Choroid plexus epithelial cell (primary cell): ENCODE results near the gene DMBT1.
A peak's percentile ranks its signal among the peaks of the same experiment; 100 is the strongest.

Source experiments
- DNase-seq: peaks from one replicate; pipeline ENCODE4 v3.0.0-alpha.2; 2010; ENCODE audit warnings: low read depth
- H3K4me3 ChIP-seq: 2 replicates; pipeline ENCODE4 v1.5.1; 2011; ENCODE audit warnings: low read depth, mild to moderate bottlenecking, control low read depth, low read length, moderate library complexity
- TF ChIP-seq, protein P1 (sequence below): conservative IDR thresholded peaks from 2 replicates; pipeline ENCODE4 v1.5.1; 2011; ENCODE audit warnings: low read depth, mild to moderate bottlenecking, control low read depth, inconsistent platforms, low read length, moderate library complexity

Gene DMBT1

DNA sequence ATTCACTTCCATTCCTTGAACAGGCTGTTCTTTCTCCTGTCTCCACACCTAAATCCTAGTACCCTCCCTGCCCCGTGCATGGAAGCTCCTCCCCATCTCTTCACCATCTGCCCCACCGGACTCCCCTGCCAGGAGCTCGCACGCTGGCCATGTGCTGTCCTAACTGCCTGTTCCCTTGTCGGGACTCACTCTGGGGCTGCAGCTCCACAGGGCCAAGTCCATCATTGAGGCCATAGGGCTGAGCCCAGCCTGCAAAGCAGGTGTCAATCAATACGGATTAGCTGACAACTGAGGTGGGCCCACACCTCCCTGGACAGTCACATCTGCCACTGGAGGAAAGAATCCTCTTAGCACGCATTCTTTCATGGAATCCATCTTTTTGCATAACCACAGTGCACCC is 41.4 kb upstream of the DMBT1 start:
- no peak for DNase-seq
- no peak overlapping the region for H3K4me3 ChIP-seq
- TF ChIP-seq, protein P1, sequence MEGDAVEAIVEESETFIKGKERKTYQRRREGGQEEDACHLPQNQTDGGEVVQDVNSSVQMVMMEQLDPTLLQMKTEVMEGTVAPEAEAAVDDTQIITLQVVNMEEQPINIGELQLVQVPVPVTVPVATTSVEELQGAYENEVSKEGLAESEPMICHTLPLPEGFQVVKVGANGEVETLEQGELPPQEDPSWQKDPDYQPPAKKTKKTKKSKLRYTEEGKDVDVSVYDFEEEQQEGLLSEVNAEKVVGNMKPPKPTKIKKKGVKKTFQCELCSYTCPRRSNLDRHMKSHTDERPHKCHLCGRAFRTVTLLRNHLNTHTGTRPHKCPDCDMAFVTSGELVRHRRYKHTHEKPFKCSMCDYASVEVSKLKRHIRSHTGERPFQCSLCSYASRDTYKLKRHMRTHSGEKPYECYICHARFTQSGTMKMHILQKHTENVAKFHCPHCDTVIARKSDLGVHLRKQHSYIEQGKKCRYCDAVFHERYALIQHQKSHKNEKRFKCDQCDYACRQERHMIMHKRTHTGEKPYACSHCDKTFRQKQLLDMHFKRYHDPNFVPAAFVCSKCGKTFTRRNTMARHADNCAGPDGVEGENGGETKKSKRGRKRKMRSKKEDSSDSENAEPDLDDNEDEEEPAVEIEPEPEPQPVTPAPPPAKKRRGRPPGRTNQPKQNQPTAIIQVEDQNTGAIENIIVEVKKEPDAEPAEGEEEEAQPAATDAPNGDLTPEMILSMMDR: no peak

- no peak overlapping the region for H3K4me3 ChIP-seq
- TF ChIP-seq, protein P1: no peak
- DNase-seq: no peak
Observed at GRCh38 chr10:122519873-122520272, 40.7 kb upstream of the DMBT1 start.

GRCh38 chr10:122521011-122521410 is 39.5 kb upstream of the DMBT1 start:
- no peak overlapping the region for H3K4me3 ChIP-seq
- DNase-seq: no peak
- TF ChIP-seq, protein P1: no peak

DNA sequence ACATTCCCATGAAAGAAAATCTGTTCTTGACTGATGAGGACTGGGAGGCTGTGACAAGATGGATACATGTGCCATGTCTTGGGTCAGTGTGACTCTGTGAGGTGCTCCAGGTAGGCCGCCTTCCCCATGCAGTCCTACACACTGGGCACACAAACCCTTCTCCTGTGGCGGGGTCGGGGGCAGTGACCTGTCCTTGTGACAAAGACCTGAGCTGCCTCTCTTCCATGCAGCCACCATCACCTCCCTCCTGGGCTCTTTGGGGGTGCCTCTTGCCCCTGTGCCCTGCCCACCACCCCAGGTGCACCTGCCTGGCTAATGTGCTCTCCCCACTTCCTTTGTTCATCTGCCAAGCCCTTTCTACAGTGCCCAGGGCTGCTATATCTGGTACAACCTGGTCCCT is 35.7 kb upstream of the DMBT1 start:
- H3K4me3 ChIP-seq: no peak overlapping the region
- TF ChIP-seq, protein P1: no peak
- DNase-seq: no peak

- TF ChIP-seq, protein P1: peak; percentile 31
- no peak overlapping the region for H3K4me3 ChIP-seq
- DNase-seq: peak; percentile 9
Observed at GRCh38 chr10:122525788-122526187, 34.8 kb upstream of the DMBT1 start.

DNA sequence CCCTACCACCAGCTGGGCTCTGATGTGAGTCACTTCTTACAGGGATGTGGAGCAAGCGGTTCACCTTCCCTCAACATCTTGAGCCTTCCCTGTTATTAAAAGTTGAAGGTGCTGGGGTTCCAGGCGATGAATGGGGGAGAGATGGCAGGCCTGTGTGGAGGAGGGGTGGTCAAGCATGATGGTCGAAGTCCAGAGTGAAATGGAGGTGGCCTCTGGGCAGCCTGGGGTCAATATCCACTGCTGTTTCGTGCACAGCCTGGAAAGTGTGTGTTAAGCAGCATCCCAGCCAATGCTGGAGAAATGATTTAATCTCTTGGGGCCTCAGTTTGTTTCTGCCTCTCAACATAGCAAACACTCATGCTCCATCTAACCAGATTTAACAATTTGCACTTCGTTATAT is 33.7 kb upstream of the DMBT1 start:
- no peak overlapping the region for H3K4me3 ChIP-seq
- TF ChIP-seq, protein P1: no peak
- no peak for DNase-seq

DNA sequence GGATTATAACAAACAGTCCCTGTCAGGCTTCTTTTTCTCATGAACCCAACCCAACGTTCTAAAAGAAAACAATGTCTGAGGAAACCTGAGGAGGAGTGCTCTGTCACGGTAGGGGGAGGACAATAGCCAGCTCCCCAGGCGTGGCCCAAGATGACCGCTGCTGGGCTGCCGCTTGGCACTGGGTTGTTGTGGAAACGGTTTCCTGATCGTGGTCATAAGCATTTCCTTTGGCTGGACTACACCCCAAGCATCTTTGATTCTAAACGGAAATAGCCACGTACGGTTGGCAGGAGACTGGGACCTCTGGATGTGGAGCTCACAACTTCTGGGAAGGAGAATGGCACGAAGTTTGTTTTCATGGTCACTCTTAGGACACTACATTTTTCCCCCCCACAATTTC is 30.4 kb upstream of the DMBT1 start:
- no peak overlapping the region for H3K4me3 ChIP-seq
- no peak for DNase-seq
- TF ChIP-seq, protein P1: no peak
